HCT116 (cell line): Measurements from ENCODE around the gene CHST14. TPM values are rescaled to one million over a fixed set of nuclear protein-coding genes. Genes with fewer than 3 reads are reported as not detected.

Experiments
- ATAC-seq: fragments of 200-7000 bp; cut with Tn5 transposase; 2 replicates; pipeline ENCODE4 v1.9.1; 2020; ENCODE audit warnings: mild to moderate bottlenecking, moderate library complexity
- BruUV-seq: library from RNA; stranded (reverse); fragments of 400-500 nt; replicated peaks from 2 replicates; lab custom pipeline; 2021; lab: Mats Ljungman, UMichigan
- CTCF ChIA-PET: fragments of 300-600 bp; sonication (Branson Sonifier 250); formaldehyde crosslinking; loops from one replicate; lab custom pipeline; 2021; ENCODE audit warnings: antibody characterized with exemption; lab: Charles Lee
- POLR2A ChIA-PET: fragments of 300-600, 350-600 bp; sonication (Branson Sonifier 250); formaldehyde crosslinking; loops from one replicate; lab custom pipeline; 2021; ENCODE audit warnings: antibody characterized with exemption; lab: Charles Lee
- RAD21 ChIA-PET, 2 experiments: fragments of 300-600 bp; sonication (Branson Sonifier 250); formaldehyde crosslinking; loops; one replicate each; lab custom pipeline; 2023; ENCODE audit warnings: low total read pairs in 2 of 2; ENCODE audit not compliant: uncharacterized antibody in 2 of 2, unreplicated experiment in 2 of 2, low non-redundant PET in 1 of 2; lab: Charles Lee
- DNase-seq: peaks from one replicate; pipeline ENCODE4 v3.0.0-alpha.2; 2010; ENCODE audit warnings: low read depth, low spot score
- H2AFZ ChIP-seq: fragments of 200-600 bp; shearing (Covaris generic), sonication (generic); 2 replicates; pipeline ENCODE4 v1.6.1; 2017; ENCODE audit warnings: low read depth, mixed run types, mixed read lengths, antibody characterized with exemption, low read length; ENCODE audit not compliant: poor library complexity, severe bottlenecking
- H3K27ac ChIP-seq: 2 replicates; pipeline ENCODE4 v1.5.1; 2012; ENCODE audit warnings: low read depth, low read length
- H3K27me3 ChIP-seq: fragments of 200-600 bp; sonication (generic); 2 replicates; pipeline ENCODE4 v1.6.1; 2016; ENCODE audit warnings: mixed run types, low read length, mixed read lengths; ENCODE audit not compliant: insufficient read depth
- H3K36me3 ChIP-seq, 2 experiments: fragments of 200-500 bp in 1 of 2; fragments of 200-600 bp in 1 of 2; sonication (Bioruptor generic) in 1 of 2; sonication (generic) in 1 of 2; 2 replicates each; pipeline versions ENCODE4 v1.5.1 to v1.6.1; 2014 to 2016; ENCODE audit warnings: low read length in 2 of 2, inconsistent platforms in 1 of 2, mixed read lengths in 1 of 2, mixed run types in 1 of 2; ENCODE audit not compliant: insufficient read depth in 2 of 2, control insufficient read depth in 1 of 2
- H3K4me1 ChIP-seq, 2 experiments: fragments of 200-600 bp in 1 of 2; sonication (generic) in 1 of 2; 2 replicates each; pipeline versions ENCODE4 v1.5.1 to v1.6.1; 2012 to 2017; ENCODE audit warnings: low read length in 2 of 2, inconsistent platforms in 1 of 2, mild to moderate bottlenecking in 1 of 2, mixed read lengths in 1 of 2, mixed run types in 1 of 2, moderate library complexity in 1 of 2; ENCODE audit not compliant: insufficient read depth in 2 of 2, control insufficient read depth in 1 of 2
- H3K4me2 ChIP-seq: fragments of 200-600 bp; sonication (generic); 2 replicates; pipeline ENCODE4 v1.6.1; 2017; ENCODE audit warnings: mixed run types, low read length, mixed read lengths
- H3K4me3 ChIP-seq, 2 experiments: fragments of 200-600 bp in 1 of 2; sonication (generic) in 1 of 2; replicated peaks in 1 of 2; 2 replicates each; pipeline ENCODE4 v1.5.1; 2011 to 2016; ENCODE audit warnings: low read length in 2 of 2, control low read depth in 1 of 2, low read depth in 1 of 2, mild to moderate bottlenecking in 1 of 2, mixed read lengths in 1 of 2, mixed run types in 1 of 2
- H3K79me2 ChIP-seq: fragments of 200-600 bp; sonication (generic); 2 replicates; pipeline ENCODE4 v1.6.1; 2017; ENCODE audit warnings: mild to moderate bottlenecking, mixed run types, low read length, moderate library complexity, mixed read lengths; ENCODE audit not compliant: insufficient read depth
- H3K9ac ChIP-seq: fragments of 200-600 bp; sonication (generic); 2 replicates; pipeline ENCODE4 v1.6.1; 2016; ENCODE audit warnings: low read length, mixed read lengths
- H3K9me2 ChIP-seq: fragments of 200-600 bp; sonication (generic), shearing (Covaris generic); 2 replicates; pipeline ENCODE4 v1.6.1; 2017; ENCODE audit warnings: mixed run types, mild to moderate bottlenecking, moderate library complexity; ENCODE audit not compliant: insufficient read depth
- H3K9me3 ChIP-seq, 2 experiments: fragments of 200-500 bp in 1 of 2; fragments of 200-600 bp in 1 of 2; sonication (Bioruptor generic) in 1 of 2; sonication (generic) in 1 of 2; 2 replicates each; pipeline ENCODE4 v1.6.1; 2014 to 2017; ENCODE audit warnings: low read length in 2 of 2, mixed read lengths in 2 of 2, inconsistent platforms in 1 of 2, low read depth in 1 of 2, mild to moderate bottlenecking in 1 of 2, mixed run types in 1 of 2, moderate library complexity in 1 of 2; ENCODE audit not compliant: control insufficient read depth in 1 of 2, insufficient read depth in 1 of 2
- H4K20me1 ChIP-seq: fragments of 200-600 bp; sonication (generic), shearing (Covaris generic); 2 replicates; pipeline ENCODE4 v1.6.1; 2017; ENCODE audit warnings: mixed run types, mild to moderate bottlenecking, moderate library complexity; ENCODE audit not compliant: insufficient read depth
- ATF3 ChIP-seq: IDR thresholded peaks from 2 replicates; pipeline ENCODE4 v1.6.1; 2012
- CTCF ChIP-seq, 3 experiments: fragments of 200-600 bp in 1 of 3; sonication (generic) in 1 of 3; IDR thresholded peaks in 2 of 3; conservative IDR thresholded peaks in 1 of 3; 2 replicates each; pipeline ENCODE4 v1.5.1; 2012 to 2017; ENCODE audit warnings: low read depth in 2 of 3, low read length in 2 of 3, antibody characterized with exemption in 1 of 3, borderline replicate concordance in 1 of 3, control low read depth in 1 of 3, mild to moderate bottlenecking in 1 of 3, mixed read lengths in 1 of 3, mixed run types in 1 of 3, moderate library complexity in 1 of 3; ENCODE audit not compliant: insufficient read depth in 1 of 3
- EGR1 ChIP-seq: IDR thresholded peaks from 2 replicates; pipeline ENCODE4 v1.6.1; 2012; ENCODE audit warnings: low read depth
- FOSL1 ChIP-seq: IDR thresholded peaks from 2 replicates; pipeline ENCODE4 v1.6.1; 2012; ENCODE audit warnings: low read depth
- JUND ChIP-seq: IDR thresholded peaks from 2 replicates; pipeline ENCODE4 v1.6.1; 2012
- POLR2AphosphoS5 ChIP-seq: IDR thresholded peaks from 2 replicates; pipeline ENCODE4 v1.6.1; 2011; ENCODE audit warnings: mild to moderate bottlenecking, low read depth, low read length, moderate library complexity
- RAD21 ChIP-seq: IDR thresholded peaks from 2 replicates; pipeline ENCODE4 v1.6.1; 2012; ENCODE audit warnings: low read depth, mild to moderate bottlenecking
- SP1 ChIP-seq: IDR thresholded peaks from 2 replicates; pipeline ENCODE4 v1.6.1; 2012; ENCODE audit warnings: low read depth
- ZFX ChIP-seq: fragments of 450-650 bp; IDR thresholded peaks from 2 replicates; pipeline ENCODE4 v1.6.1; 2017
- intact Hi-C: fragments of 100-400 bp; cut with micrococcal nuclease; formaldehyde crosslinking; loops from 2 replicates; pipeline ENCODE4 v1.10.0; 2022
- total RNA-seq: library from RNA; stranded (reverse); gene quantifications from one replicate; pipeline ENCODE4 v1.2.1, GENCODE V29; 2021; ENCODE audit not compliant: unreplicated experiment
- TF ChIP-seq, protein P1 (sequence below): IDR thresholded peaks from 2 replicates; pipeline ENCODE4 v1.6.1; 2011; ENCODE audit warnings: mild to moderate bottlenecking, low read length, moderate library complexity; ENCODE audit not compliant: insufficient replicate concordance; ENCODE audit errors: extremely low read depth

The CHST14 gene
- total RNA-seq, 1 experiment from 2014 or later = 12.7 TPM

- TF ChIP-seq, protein P1, sequence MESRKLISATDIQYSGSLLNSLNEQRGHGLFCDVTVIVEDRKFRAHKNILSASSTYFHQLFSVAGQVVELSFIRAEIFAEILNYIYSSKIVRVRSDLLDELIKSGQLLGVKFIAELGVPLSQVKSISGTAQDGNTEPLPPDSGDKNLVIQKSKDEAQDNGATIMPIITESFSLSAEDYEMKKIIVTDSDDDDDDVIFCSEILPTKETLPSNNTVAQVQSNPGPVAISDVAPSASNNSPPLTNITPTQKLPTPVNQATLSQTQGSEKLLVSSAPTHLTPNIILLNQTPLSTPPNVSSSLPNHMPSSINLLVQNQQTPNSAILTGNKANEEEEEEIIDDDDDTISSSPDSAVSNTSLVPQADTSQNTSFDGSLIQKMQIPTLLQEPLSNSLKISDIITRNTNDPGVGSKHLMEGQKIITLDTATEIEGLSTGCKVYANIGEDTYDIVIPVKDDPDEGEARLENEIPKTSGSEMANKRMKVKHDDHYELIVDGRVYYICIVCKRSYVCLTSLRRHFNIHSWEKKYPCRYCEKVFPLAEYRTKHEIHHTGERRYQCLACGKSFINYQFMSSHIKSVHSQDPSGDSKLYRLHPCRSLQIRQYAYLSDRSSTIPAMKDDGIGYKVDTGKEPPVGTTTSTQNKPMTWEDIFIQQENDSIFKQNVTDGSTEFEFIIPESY = no peak
- TF ChIP-seq EGR1 (no peak), POLR2AphosphoS5 (peak; percentile 62)
Measured at GRCh38 chr15:40421246-40422157, 49.3 kb upstream of the CHST14 start (continued).

DNA sequence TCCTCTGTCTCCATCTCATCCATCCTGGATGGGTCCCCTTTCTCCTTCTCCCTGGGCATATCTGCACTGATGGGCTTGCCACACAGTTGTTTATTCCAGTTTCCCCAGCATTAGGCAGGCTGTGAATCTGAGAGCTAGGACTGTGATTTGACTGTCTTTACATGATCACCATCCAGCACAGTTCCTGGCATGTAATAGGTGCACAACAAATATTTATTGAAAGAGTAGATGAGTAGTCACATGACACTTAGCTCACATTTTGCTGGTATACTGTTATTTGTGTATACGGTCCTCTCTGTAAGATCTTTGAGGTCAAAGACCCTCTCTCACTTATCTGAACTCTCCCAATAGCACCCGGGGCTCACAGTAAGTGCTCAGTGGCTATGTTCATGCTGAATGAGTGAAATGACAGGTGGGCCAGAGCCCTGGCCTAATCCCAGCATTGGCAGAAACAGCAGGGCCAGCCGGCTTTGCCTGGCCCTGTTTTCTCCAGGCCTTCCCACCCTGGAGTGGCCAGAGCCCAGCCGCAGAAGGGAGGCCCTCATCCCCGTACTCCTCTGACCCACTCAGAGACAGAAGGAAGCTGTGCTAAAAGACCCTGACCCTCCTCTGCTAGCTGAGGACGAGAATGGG, 46.2 kb upstream of the CHST14 start:
- no peaks in the 10 kb centered on the region for H4K20me1 ChIP-seq
- no peaks in the 10 kb centered on the region for H3K9me3 ChIP-seq
- no peaks in the 10 kb centered on the region for H3K36me3 ChIP-seq
- RAD21 ChIA-PET = no interaction called here
- DNase-seq = no peak
- no TSS peak for BruUV-seq
- no peak overlapping the region for H2AFZ ChIP-seq
- H3K4me3 ChIP-seq = no peak overlapping the region
- no peaks in the 10 kb centered on the region for H3K79me2 ChIP-seq
- H3K9me2 ChIP-seq = no peaks in the 10 kb centered on the region
- intact Hi-C loops = loop anchor here (5.0 kb wide), 1 partner anchor 207 kb away; no protein-coding TSS in a partner anchor
- TF ChIP-seq EGR1 (no peak), CTCF (IDR thresholded peaks at IDR 0.05 in 2 of 3, conservative IDR thresholded peaks at IDR 0.05 in 1 of 3; ENCODE audit: borderline replicate concordance in 1 of 3, insufficient read depth in 1 of 3, low read depth in 2 of 3, low read length in 2 of 3) (no peak), RAD21 (no peak), SP1 (no peak), JUND (no peak), ZFX (no peak), FOSL1 (no peak), POLR2AphosphoS5 (no peak), ATF3 (no peak)
- TF ChIP-seq, all 23 proteins: peak for 0
- Histone ChIP-seq H3K4me2 (no peak overlapping the region), H3K27me3 (no peaks in the 10 kb centered on the region), H3K9ac (no peak overlapping the region), H3K27ac (no peak overlapping the region), H3K4me1 (peaks cover 16 to 22% of the 10 kb centered on the region in 2 experiments)
- no peak for ATAC-seq
- ChIA-PET POLR2A (no interaction called here), CTCF (interaction anchor here (1.2 to 1.3 kb wide), 2 partner anchors 15 to 85 kb away, joined by 3 read pairs; no protein-coding TSS in a partner anchor)
